Lower leg skin (tissue), 3 donors: ENCODE measurements around the gene ZDHHC17.

Experiments
- CTCF ChIP-seq, 3 donors: fragments of 450-650 bp; IDR thresholded peaks; one replicate each; pipeline ENCODE4 v1.5.1; 2016; ENCODE audit warnings: antibody characterized with exemption in 3 of 3, mild to moderate bottlenecking in 3 of 3, moderate library complexity in 2 of 3
- POLR2A ChIP-seq, 2 donors: fragments of 450-650 bp; IDR thresholded peaks; one replicate each; pipeline ENCODE4 v1.6.1; 2016 to 2017; ENCODE audit warnings: antibody characterized with exemption in 2 of 2, mild to moderate bottlenecking in 1 of 2, moderate library complexity in 1 of 2

GRCh38 chr12:76863837-76864236, 99.9 kb downstream of the ZDHHC17 start:
- no peak for TF ChIP-seq CTCF (IDR thresholded peaks at IDR 0.05)
- no peak for TF ChIP-seq POLR2A (IDR thresholded peaks at IDR 0.05)
